Mesodermal cell (in vitro differentiated cells): ENCODE data around the gene SNRPB.
A peak's percentile ranks its signal among the peaks of the same experiment; 100 is the strongest.

Source experiments
- H3K27ac ChIP-seq: 2 replicates; pipeline ENCODE4 v1.7.0; 2013; ENCODE audit warnings: mild to moderate bottlenecking, low read depth, low read length, moderate library complexity; ENCODE audit not compliant: severe bottlenecking
- H3K36me3 ChIP-seq: 2 replicates; pipeline ENCODE4 v1.7.1; 2013; ENCODE audit warnings: mild to moderate bottlenecking, low read length, moderate library complexity; ENCODE audit not compliant: control insufficient read depth, insufficient read depth
- H3K4me1 ChIP-seq: one replicate; pipeline ENCODE4 v1.7.1; 2013; ENCODE audit warnings: mild to moderate bottlenecking, low read length; ENCODE audit not compliant: insufficient read depth, control insufficient read depth, poor library complexity, severe bottlenecking
- H3K4me3 ChIP-seq: 2 replicates; pipeline ENCODE4 v1.7.0; 2013; ENCODE audit warnings: low read length, control low read depth, mild to moderate bottlenecking; ENCODE audit not compliant: insufficient read depth, poor library complexity, severe bottlenecking; ENCODE audit errors: extremely low read depth
- H3K9me3 ChIP-seq: 2 replicates; pipeline ENCODE4 v1.7.1; 2013; ENCODE audit warnings: mild to moderate bottlenecking, low read length, moderate library complexity; ENCODE audit not compliant: control insufficient read depth
- WGBS, 2 experiments: methylation state at CpG; one replicate each; pipeline ENCODE4 v1.1.5; 2013; ENCODE audit warnings: missing lambda C conversion rate in 2 of 2; ENCODE audit not compliant: insufficient coverage in 2 of 2; 5-methylcytosine and 5-hydroxymethylcytosine counted together

Gene SNRPB

GRCh38 chr20:2473516-2473915 lies 2.9 kb upstream of the SNRPB start:
- H3K4me1 ChIP-seq = peaks cover 3% of the 10 kb centered on the region
- H3K4me3 ChIP-seq = no peak overlapping the region
- 90% methylated on average over 2 of the region's 4 CpGs; no CpG with 5 or more reads in 1 of the 2 experiments for WGBS, 2 experiments
- no peaks in the 10 kb centered on the region for H3K9me3 ChIP-seq
- peaks cover 9% of the 10 kb centered on the region for H3K36me3 ChIP-seq
- no peak overlapping the region for H3K27ac ChIP-seq

- WGBS, 2 experiments = 0% methylated on average over 14 to 19 of the region's 19 CpGs
- peaks cover 42% of the 10 kb centered on the region for H3K36me3 ChIP-seq
- H3K4me1 ChIP-seq = peaks cover 10% of the 10 kb centered on the region
- peak overlapping the region; percentile 92 for H3K27ac ChIP-seq
- no peaks in the 10 kb centered on the region for H3K9me3 ChIP-seq
- H3K4me3 ChIP-seq = peak overlapping the region; percentile 91
These were observed 582 bp downstream of the SNRPB start for GRCh38 chr20:2469991-2470422.

- 78 to 83% methylated on average over 11 of the region's 11 CpGs for WGBS, 2 experiments
- peaks cover 54% of the 10 kb centered on the region for H3K36me3 ChIP-seq
These were observed 1.8 kb downstream of the SNRPB start for GRCh38 chr20:2468581-2469407.

GRCh38 chr20:2467412-2467811 lies 3.2 kb downstream of the SNRPB start:
- peaks cover 10% of the 10 kb centered on the region for H3K4me1 ChIP-seq
- H3K9me3 ChIP-seq = no peaks in the 10 kb centered on the region
- WGBS, 2 experiments = 94 to 98% methylated on average over 5 of the region's 5 CpGs
- H3K27ac ChIP-seq = no peak overlapping the region
- no peak overlapping the region for H3K4me3 ChIP-seq
- peaks cover 67% of the 10 kb centered on the region for H3K36me3 ChIP-seq

More at GRCh38 chr20:2468581-2469407, 1.8 kb downstream of the SNRPB start:
- H3K4me3 ChIP-seq = peak overlapping the region; percentile 91
- no peak overlapping the region for H3K27ac ChIP-seq
- peaks cover 10% of the 10 kb centered on the region for H3K4me1 ChIP-seq
- no peaks in the 10 kb centered on the region for H3K9me3 ChIP-seq

- WGBS, 2 experiments = 93 to 100% methylated on average over 3 of the region's 6 CpGs
- peaks cover 10% of the 10 kb centered on the region for H3K4me1 ChIP-seq
These were observed 5.5 kb downstream of the SNRPB start for GRCh38 chr20:2465100-2465499.

GRCh38 chr20:2463616-2464365 lies 6.8 kb downstream of the SNRPB start:
- Histone ChIP-seq H3K9me3 (no peaks in the 10 kb centered on the region), H3K4me3 (no peak overlapping the region), H3K27ac (no peak overlapping the region), H3K36me3 (peaks cover 96% of the 10 kb centered on the region), H3K4me1 (peaks cover 7% of the 10 kb centered on the region)
- whole genome bisulfite sequencing, 2 experiments = 94 to 98% methylated on average over 7 to 9 of the region's 9 CpGs

More at GRCh38 chr20:2465100-2465499, 5.5 kb downstream of the SNRPB start:
- Histone ChIP-seq H3K9me3 (no peaks in the 10 kb centered on the region), H3K27ac (no peak overlapping the region), H3K4me3 (no peak overlapping the region), H3K36me3 (peaks cover 91% of the 10 kb centered on the region)

- Histone ChIP-seq H3K27ac (no peak overlapping the region), H3K36me3 (peaks cover 83% of the 10 kb centered on the region), H3K4me3 (no peak overlapping the region), H3K4me1 (no peaks in the 10 kb centered on the region), H3K9me3 (no peaks in the 10 kb centered on the region)
- WGBS, 2 experiments = 97% methylated on average over 3 of the region's 3 CpGs; no CpG with 5 or more reads in 1 of the 2 experiments
These were observed 8.1 kb downstream of the SNRPB start for GRCh38 chr20:2462484-2462883.

- 100% methylated on average over 2 of the region's 4 CpGs; no CpG with 5 or more reads in 1 of the 2 experiments for WGBS, 2 experiments
- no peaks in the 10 kb centered on the region for H3K9me3 ChIP-seq
- H3K4me1 ChIP-seq = no peaks in the 10 kb centered on the region
- H3K36me3 ChIP-seq = peaks cover 70% of the 10 kb centered on the region
- H3K4me3 ChIP-seq = no peak overlapping the region
- H3K27ac ChIP-seq = no peak overlapping the region
These were observed 9.7 kb downstream of the SNRPB start for GRCh38 chr20:2460752-2461424.

- no peak overlapping the region for H3K4me3 ChIP-seq
- no CpG with 5 or more reads among the region's 1 CpG for WGBS, 2 experiments
- peaks cover 62% of the 10 kb centered on the region for H3K36me3 ChIP-seq
These were observed 10.4 kb downstream of the SNRPB start for GRCh38 chr20:2459981-2460751.

More at GRCh38 chr20:2459981-2460751, 10.4 kb downstream of the SNRPB start:
- H3K4me1 ChIP-seq = no peaks in the 10 kb centered on the region
- H3K27ac ChIP-seq = no peak overlapping the region
- no peaks in the 10 kb centered on the region for H3K9me3 ChIP-seq
